Measurements from ENCODE around the gene INHA.

The INHA gene, protein sequence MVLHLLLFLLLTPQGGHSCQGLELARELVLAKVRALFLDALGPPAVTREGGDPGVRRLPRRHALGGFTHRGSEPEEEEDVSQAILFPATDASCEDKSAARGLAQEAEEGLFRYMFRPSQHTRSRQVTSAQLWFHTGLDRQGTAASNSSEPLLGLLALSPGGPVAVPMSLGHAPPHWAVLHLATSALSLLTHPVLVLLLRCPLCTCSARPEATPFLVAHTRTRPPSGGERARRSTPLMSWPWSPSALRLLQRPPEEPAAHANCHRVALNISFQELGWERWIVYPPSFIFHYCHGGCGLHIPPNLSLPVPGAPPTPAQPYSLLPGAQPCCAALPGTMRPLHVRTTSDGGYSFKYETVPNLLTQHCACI

DNA sequence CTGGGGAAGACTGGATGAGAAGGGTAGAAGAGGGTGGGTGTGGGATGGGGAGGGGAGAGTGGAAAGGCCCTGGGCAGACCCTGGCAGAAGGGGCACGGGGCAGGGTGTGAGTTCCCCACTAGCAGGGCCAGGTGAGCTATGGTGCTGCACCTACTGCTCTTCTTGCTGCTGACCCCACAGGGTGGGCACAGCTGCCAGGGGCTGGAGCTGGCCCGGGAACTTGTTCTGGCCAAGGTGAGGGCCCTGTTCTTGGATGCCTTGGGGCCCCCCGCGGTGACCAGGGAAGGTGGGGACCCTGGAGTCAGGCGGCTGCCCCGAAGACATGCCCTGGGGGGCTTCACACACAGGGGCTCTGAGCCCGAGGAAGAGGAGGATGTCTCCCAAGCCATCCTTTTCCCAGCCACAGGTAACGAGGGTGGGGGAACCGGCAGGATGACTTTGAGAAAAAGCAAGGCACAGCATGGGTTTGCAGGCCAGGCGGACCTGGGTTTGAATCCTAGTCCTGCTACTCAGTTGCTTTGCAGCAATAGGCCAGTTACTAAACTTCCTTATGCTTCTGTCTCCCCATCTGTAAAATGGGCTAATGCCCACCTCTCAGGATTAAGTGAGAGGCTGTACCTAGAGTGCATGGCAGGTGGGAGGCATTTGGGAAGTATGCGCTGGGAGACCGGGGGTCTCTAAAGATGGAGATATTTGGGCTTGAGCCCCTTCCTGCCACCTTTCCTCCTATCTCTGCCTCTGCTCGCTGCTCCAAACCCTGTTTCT, at the start of gene INHA:
Gene INHA, plus strand, starts transcription at position 74 of the 765 bp plus-strand sequence. Its CDS starts 65 bp downstream, at position 139.
- DNase-seq = no peak

DNA sequence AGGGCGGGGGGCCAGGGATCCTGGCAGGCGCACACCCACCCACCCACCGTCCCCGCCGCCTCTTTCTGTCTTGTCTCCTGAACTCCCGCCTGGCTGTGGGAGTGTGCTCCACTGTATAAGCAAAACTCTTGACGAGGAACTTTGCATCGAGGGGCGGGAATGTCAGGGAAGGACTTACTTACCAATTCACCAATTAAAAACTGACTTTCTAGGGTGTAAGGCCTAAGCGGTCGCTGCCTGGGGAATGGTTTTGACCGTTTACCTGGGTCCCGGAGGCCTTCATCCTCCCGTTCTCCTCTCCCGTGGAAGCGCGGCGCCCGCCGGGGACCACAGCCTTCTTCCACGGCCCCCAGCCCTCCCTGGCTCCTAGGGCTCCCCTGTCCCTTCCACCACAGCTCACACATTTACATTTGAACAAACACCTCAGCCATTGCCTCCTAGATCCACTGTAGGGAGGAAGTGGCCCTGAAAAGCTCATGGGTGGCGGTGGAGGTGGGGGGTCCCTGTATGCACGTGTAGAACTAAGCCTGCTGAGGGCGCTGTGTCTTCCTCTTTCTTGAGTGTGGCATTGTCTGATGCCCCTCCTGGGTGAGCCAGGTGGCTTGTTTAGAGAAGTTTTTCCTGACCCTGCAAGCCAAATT, 49.0 kb upstream of the INHA start:
- no peak for DNase-seq

DNA sequence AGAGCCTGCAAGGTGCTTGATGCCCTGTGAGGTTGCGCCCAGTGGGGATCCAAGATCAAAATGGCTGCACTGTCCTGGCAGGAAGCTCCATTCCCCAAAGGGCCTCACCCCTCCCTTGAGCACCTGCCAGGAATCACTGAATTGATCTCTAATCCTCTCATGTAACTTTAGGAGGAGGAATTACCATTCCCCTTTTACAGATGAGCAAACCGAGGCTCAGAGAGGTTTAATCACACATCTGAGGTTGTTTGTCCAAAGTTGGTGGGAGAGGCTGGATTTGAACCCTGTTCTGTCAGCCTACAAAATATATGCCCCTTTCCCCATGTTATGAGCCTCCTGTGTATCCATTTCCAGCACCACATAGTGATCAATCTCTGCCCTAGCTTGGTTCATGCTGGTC, 47.3 kb upstream of the INHA start:
- DNase-seq = no peak

DNA sequence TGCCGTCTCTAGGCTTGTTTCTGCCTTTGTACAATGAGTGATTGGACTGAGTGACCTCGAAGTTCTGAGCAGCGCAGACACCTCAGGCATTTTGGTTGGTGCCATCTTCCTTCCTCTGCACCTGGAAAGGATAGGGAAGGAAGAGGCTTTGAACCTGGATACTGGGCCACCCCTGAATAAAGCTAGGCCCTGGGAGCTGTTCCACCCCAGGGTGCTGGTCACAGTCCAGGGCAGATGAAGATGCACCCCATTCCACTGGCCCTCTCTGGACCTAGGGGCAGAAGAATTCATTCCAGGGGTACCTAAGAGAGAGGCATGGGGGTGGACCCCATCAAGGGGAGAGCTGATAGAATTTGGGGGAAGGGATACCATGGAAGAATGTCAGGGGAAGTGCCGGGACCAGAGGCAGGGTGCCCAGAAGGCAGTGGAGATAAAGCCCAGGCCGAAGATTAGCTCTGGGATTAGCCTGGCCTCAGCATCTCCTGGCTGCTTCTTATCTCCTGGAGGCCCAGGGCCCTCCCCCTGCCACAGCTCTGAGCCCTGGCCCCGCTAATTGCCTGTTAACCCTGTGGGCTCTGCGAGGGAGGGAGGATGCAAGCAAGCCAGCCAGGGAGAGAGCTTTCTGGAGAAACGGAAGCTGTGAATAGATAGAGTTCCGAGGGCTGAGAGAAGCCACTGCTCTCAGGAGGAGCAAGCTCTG, 46.4 kb upstream of the INHA start:
- DNase-seq = no peak

DNA sequence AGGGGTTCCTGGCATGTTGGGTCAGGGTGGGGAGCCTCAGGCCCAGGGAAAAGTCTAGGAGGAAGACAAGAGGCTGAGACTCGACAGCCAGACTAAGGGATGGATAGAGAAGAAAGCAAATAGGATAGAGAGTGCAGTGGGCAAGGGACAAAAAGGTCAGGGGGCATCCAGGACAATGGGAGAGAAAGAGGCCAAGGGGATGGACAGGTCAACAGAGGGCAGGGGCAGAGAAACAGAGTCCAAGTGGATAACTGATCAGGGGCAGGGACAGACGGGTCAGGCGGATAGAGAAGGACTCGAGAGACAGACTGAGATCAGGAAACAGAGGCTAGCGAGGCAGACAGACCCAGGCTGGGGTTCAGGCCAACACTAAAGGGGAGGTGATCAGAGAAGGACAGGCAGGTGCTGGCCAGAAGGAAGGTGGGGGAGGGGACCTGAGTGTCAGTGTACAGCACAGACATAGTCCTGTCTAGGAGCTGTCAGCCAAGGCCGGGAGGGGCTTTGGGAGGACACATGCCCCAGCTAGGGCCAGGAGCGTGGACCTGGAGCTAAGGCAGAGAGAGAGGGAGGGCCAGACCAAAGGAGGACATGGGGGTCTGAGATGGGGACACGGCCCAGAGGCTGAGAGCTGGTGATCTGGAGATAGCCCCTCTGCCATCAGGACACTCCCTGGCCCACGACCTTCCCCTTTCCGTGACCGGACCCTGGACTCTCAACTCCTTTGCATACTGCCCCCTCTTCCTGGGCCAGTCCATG, 45.6 kb upstream of the INHA start:
- DNase-seq = no peak

DNA sequence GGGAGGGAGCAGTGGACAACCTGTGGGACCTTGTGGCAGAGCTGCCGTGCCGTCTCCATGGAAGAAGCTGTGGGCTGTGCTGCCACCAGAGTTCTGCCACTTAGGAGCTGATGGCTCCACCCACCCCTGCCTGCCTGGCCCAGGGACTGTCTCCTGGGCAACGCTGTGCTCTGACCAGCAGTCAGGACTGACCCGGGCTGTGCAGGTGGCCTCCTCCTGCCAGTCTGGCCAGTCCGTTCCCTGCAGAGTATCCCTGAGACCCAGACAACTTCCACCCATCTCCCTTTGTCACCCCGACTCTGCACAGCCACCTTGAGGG, 45.1 kb upstream of the INHA start:
- no peak for DNase-seq

DNA sequence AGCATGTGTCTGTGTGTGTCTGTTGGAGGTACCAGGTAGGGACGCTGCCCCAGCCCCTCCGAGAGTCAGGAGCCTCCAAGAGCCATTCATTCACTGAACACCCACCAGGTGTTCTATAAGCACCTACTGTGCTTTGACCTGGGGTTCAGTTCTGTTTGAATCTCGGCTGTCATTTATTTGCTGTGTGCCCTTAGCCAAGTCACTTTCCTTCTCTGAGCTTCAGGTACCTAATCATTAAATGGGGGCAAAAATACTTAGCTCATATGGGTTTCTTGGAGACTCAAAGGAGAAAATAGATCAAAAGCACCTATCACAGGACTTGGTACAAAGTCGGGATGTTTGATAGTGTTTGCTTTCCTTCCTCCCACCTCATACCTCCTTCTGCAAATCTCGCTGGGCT, 44.6 kb upstream of the INHA start:
- DNase-seq = no peak

DNA sequence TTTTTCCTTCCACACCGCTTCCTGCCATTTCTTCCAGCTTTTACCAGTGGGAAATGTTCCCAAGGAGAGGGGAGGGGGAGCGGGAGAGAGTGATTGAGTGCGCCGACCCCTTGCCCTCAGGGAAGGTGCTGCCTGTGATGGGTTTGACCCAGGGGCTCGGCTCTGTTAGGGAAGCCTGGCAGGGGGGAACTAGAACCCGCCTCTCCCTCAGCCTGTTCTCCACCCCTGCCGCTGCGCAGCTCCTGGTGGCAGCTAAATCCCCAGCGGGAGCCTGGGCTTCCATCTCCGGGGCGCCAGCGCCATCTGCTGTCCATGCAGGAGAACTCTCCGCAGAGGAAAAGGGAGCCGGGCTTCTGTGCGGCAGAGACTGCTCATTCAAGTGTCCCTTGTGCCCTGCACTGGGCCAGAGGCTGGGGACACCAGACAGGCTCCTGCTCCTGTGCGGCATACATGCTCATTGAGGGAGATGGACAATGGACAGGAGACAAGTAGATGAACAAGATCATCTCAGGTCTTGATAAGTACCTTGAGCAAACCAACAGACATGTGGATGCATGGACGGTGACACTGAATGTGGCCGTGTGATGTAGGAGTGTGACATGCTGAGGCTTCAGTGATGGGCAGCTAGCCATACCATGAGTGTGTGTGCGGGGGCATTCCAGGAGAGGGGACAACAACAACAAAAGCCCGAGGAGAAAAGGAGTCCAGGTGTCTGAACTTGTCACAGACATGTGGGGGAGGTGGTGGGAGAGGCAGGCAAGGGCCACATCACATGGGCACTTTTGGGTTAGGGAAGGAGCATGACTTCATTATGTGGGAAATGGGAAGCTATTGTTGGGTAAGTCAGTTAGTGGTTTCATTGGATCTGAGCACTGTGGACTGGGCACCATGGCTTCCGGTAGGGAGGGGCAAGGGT, 41.8 kb upstream of the INHA start:
- DNase-seq = peak; percentile 70

DNA sequence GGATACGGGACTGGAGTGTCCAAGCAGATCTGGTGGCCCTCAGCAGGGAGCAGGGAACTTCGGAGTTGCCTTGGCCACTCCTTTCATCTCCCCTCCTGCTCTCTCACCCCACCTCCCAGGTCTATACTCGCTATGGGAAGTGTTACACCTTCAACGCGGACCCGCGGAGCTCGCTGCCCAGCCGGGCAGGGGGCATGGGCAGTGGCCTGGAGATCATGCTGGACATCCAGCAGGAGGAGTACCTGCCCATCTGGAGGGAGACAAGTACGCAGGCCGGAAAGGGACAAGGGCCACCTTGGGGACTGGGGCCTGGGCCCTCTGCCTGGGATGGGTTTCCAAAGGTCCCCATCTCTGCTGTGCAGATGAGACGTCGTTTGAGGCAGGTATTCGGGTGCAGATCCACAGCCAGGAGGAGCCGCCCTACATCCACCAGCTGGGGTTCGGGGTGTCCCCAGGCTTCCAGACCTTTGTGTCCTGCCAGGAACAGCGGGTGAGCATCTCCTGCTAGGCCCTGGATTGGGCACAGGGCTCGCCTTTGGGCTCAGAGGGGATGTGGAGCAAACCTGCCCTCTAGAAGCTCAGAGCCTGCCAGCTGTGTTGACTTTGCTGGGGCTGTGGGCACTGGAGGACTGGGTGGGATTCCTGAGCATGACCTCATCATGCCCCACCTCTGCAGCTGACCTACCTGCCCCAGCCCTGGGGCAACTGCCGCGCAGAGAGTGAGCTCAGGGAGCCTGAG, 40.3 kb upstream of the INHA start:
- no peak for DNase-seq

DNA sequence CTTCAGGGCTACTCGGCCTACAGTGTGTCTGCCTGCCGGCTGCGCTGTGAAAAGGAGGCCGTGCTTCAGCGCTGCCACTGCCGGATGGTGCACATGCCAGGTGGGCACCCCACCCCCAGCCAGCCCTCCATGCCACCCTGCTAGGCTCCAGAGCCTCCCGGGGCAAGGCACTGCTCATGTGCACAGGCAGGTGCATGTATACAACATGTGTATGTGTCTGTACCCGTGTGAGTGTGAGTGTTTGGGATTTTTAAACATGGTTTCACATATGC, 39.8 kb upstream of the INHA start:
- no peak for DNase-seq

DNA sequence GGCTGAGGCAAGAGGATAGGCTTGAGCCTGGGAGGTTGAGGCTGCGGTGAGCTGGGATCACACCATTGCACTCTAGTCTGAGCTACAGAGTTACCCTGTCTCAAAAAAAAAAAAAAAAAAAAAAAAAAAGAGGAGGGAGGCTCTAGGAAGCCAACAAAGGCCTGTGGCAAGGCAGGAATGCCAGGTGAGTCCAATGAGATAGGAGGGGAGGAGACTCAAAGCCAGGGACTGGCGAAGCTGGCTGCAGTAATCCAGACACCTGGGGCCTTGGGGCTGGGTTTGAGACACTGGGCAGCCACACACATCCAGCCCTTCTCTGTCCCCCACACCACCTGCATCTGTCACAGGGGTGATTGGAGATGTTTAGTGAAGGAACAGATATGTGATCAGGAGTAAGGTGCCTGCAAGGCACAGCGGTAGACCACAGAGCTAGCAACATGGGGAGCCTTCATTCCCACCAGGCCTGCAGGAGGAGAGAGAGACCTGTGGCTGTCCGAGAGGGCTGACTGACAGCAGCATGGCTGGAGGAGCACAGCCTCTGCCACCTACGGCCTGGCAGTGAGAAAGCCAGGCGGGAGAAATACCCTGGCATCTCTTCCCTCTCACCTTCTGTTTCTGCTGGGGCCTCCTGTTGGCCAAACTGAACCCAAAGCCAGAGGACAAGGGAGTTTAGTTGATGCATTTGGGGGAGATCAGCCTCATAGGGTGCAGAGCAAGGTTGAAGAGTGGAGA, 38.0 kb upstream of the INHA start:
- no peak for DNase-seq

DNA sequence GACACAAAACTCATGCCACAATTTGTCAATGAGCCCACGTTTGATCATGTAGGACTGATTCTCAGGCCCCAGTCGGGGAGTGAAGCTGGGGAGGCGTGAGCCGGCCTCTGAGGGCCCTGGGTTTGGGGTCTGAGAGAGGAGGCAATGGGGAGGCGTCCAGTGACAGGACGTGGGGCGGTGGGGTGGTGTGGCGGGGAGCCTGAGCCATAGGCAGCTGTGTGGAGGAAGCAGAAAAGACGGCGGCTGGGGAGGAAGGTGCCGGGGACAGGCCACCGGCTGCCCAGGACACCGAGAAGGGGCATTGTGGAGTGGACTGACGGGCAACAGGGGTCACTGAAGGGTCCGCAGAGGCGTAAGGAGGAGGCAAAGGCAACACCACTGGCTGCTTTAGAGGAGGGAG, 35.7 kb upstream of the INHA start:
- DNase-seq = no peak

DNA sequence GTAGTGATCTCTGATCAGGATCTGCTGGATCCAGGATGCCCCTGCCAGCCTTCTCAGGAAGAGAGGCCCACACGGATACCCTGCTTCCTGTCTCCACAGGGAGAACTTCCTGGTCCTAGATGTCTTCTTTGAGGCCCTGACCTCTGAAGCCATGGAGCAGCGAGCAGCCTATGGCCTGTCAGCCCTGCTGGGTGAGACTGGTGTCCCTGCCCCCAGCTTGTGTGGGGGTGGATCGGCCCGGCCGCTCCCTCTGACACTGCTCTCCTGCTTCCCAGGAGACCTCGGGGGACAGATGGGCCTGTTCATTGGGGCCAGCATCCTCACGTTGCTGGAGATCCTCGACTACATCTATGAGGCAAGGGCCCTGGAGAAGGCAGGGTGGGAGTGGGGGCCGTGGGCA, 35.1 kb upstream of the INHA start:
- DNase-seq = no peak

DNA sequence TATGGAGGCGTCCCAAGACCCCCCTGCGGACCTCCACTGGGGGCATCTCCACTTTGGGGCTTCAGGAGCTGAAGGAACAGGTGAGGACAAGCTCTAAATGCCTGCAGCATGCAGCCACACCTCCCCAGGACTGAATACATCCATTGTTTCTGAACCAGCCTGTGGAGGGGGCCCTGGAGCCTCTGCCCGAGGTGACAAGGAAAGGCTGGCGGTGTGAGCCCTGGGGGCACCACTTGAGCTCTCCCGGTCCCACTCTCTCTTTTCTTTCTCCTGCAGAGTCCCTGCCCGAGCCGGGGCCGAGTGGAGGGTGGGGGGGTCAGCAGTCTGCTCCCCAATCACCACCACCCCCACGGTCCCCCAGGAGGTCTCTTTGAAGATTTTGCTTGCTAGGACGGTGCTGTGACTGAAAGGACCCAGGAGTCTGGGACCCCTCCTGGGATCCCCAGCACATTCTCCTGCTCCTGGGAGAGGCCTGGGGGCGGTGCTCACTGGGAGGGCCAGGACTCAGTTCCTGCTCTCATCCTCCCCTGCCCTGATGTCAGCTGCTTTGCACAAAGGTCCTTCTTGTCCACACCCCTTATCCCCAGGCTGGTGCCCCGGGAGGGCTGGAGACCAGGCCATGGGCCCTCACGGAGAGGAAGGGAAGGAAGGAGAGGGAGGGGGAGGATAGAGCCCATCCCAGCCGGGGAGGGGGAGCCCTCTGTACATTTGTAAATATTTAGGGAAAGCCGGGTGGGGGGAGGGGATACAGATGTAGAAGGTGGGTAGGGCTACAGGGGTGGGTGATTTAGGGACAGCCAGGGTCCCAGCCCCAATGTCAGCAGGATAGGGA, 34.2 kb upstream of the INHA start:
- no peak for DNase-seq

DNA sequence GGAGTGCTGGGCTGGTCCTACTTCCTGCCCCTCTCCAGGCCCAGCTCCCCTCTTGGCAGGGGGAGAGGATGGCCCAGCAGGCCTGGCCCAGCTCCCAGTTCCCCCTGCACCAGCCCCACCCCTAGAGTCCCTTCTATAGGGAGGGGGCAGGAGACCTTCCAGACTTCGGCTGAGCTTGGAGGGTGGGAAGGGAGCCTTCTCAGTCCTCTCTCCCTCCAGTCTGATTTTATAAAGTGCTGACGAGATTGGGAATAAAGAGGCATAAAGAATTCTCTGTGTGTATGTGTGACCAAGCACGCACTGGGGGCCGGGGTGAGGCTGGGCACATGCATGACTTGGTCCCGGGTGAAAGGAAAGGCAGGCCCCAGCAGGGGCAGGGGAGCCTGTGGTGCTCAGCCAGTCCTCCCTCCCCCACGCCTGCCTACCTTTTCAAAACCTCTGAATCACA, 33.6 kb upstream of the INHA start:
- no peak for DNase-seq

DNA sequence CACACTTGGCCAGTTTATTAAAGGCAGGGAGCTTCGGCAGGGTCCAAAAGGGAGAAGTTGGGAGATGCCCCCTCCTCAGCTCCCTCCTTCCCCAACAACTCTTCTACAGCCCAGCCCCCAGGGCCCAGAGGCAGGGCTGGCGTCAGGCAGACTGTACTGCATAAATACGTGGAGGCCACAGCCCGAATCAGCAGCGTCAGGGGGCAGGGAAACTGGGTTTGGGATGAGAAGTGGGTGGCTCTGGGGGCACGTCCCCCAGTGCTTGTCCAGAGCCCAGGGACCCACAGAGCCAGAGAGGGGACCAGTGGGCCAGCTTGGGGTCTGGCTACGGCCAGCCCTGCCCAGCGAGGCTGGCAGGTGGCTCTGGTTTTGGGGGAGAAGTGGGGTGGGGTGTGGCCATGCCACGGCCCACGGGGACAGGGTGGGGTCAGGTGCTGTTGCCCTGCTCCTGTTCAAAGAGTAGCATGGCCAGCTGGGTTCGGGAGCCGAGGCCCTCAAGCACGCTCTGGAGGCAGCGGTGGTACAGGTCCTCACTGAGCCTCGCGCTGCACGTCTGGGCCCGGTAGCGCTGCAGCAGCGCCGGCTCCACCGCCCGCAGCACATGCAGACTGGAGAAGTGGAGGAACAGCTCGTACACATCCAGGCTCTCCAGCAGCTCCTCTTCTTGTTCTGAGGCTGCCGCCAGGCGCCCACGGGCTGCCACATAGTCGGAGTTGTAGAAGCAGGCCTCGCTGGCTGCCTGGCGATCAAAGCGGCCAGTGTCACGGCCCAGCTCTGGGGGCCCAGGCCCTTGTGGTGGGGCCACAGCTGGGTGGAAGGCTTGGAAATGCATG, 32.9 kb upstream of the INHA start:
- no peak for DNase-seq

DNA sequence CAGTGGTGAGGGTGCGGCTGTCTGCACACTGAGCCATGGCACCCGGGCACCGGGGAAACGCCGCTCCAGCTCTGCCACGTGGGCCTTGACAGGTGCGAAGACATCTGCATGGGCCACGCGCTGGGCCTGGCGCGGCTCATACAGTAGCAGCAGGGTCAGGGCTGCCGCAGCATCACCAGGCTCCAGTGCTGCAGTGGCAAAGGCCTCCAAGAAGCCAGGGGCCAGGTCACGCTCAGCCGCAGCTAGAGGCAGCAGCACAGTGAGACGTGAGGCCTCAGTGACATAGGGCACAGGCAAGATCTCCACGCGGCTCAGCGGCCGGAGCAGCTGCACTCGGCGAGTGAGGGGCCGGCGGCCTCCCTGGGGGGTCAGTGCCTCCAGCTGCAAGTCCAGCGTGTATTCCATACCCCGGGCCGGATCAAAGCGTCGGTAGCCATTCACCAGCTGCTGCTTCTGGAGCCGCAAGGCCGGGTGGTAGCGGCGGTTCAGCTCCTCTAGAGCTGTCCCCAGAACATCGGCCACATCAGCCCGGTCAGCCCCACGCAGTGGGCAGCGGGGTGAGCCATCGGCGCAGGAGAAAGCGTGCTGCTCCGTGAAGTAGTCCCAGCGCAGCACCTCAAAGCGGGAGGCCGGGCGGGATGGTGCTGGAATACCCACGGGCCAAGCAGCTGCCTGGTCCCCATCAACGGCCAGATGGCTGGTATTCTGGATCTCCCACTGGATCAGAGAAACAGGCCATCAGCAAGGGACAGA, 32.0 kb upstream of the INHA start:
- no peak for DNase-seq

All from activated effector memory CD4-positive, alpha-beta T cell treated with Interleukin-2 at 50 U/mL for 16 hours (primary cell).